NB4 (cell line): Measurements from ENCODE around the gene SCT.

ENCODE experiments used
- TF ChIP-seq, protein P1 (sequence below): IDR thresholded peaks from one replicate; pipeline ENCODE4 v1.5.1; 2012; ENCODE audit warnings: low read depth, low read length
- TF ChIP-seq, protein P2 (sequence below): IDR thresholded peaks from 2 replicates; pipeline ENCODE4 v1.6.1; 2011; ENCODE audit warnings: low read depth, low read length

DNA sequence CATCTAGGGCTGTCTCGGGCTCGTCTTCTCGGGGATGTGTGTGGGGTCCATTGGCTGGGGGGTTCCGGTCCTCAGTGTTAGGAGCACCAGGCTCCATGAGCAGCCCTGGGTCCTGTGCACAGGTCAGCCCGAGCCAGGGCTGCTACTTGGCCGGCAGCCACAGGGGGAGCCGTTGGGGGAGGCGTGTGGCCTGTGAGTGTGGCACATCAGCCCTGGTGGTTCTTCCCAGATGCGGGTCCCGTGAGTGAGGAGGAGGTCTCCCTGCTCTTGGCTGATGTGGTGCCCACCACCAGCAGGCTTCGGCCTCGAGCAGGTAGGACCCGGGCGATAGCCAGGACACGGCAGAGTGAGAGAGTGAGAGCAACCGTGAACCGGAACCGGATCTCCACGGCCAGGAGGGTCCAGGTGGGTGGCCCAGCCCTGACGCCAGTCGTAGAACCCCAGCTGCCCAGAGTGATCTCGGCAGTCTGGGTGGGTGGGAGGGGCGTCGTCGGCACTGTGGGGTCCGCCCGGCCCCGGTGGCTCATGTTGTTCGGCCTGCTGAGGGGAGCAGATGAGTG, 29.7 kb downstream of the SCT start:
- TF ChIP-seq, protein P1, sequence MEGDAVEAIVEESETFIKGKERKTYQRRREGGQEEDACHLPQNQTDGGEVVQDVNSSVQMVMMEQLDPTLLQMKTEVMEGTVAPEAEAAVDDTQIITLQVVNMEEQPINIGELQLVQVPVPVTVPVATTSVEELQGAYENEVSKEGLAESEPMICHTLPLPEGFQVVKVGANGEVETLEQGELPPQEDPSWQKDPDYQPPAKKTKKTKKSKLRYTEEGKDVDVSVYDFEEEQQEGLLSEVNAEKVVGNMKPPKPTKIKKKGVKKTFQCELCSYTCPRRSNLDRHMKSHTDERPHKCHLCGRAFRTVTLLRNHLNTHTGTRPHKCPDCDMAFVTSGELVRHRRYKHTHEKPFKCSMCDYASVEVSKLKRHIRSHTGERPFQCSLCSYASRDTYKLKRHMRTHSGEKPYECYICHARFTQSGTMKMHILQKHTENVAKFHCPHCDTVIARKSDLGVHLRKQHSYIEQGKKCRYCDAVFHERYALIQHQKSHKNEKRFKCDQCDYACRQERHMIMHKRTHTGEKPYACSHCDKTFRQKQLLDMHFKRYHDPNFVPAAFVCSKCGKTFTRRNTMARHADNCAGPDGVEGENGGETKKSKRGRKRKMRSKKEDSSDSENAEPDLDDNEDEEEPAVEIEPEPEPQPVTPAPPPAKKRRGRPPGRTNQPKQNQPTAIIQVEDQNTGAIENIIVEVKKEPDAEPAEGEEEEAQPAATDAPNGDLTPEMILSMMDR: peak; percentile 23
- TF ChIP-seq, protein P2, sequence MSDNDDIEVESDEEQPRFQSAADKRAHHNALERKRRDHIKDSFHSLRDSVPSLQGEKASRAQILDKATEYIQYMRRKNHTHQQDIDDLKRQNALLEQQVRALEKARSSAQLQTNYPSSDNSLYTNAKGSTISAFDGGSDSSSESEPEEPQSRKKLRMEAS: no peak
